ENCODE results near the gene GRIN3B. TPM values are rescaled to one million over a fixed set of nuclear protein-coding genes. Genes with fewer than 3 reads are reported as not detected.

Gene GRIN3B
- total RNA-seq, 4 donors from 2014 or later: not detected

DNA sequence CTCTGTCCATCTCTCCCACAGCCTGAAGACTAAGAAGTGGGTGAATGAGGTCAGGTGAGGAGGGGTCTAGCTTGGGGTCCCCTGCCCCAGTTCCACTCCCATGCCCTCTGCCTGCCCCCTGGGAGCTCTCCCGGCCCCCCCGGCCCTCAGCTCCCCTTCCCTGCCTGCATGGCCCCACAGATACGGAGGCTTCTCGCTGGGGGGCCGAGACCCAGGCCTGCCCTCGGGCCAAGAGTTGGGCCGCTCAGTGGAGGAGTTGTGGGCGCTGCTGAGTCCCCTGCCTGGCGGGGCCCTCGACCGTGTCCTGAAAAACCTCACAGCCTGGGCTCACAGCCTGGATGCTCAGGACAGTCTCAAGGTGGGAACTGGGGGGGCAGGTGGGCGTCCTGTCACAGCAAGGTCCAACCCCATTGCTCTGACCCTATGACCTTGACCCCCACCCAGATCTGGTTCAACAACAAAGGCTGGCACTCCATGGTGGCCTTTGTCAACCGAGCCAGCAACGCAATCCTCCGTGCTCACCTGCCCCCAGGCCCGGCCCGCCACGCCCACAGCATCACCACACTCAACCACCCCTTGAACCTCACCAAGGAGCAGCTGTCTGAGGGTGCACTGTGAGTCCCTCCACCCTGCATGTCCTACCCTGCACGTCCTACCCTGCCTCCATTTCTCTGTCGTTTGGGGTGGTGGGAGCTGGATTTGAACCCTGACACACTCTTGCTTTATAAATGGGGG, 55.8 kb downstream of the GRIN3B start:
- peaks cover 5 to 28% (median 6%) of the 10 kb centered on the region in 3 donors for H3K9me3 ChIP-seq
- peaks cover 0 to 59% of the 10 kb centered on the region in 2 donors for H3K36me3 ChIP-seq
- TF ChIP-seq, protein P1, sequence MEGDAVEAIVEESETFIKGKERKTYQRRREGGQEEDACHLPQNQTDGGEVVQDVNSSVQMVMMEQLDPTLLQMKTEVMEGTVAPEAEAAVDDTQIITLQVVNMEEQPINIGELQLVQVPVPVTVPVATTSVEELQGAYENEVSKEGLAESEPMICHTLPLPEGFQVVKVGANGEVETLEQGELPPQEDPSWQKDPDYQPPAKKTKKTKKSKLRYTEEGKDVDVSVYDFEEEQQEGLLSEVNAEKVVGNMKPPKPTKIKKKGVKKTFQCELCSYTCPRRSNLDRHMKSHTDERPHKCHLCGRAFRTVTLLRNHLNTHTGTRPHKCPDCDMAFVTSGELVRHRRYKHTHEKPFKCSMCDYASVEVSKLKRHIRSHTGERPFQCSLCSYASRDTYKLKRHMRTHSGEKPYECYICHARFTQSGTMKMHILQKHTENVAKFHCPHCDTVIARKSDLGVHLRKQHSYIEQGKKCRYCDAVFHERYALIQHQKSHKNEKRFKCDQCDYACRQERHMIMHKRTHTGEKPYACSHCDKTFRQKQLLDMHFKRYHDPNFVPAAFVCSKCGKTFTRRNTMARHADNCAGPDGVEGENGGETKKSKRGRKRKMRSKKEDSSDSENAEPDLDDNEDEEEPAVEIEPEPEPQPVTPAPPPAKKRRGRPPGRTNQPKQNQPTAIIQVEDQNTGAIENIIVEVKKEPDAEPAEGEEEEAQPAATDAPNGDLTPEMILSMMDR (IDR thresholded peaks at IDR 0.05 in 4 of 5, conservative IDR thresholded peaks at IDR 0.05 in 1 of 5): no peak
- no peak for TF ChIP-seq POLR2A (IDR thresholded peaks at IDR 0.05)
- no peak overlapping the region for H3K4me3 ChIP-seq
- intact Hi-C loops (cut with DNase I; ENCODE audit: low total_unique reads): no loop called here
- DNase-seq (no peak), ATAC-seq (no peak)
- no peaks in the 10 kb centered on the region for H3K4me1 ChIP-seq
- in situ Hi-C loops (cut with MboI; ENCODE audit: low sequenced_read_pairs in 4 of 4): no loop called here
- no peaks in the 10 kb centered on the region for H3K27me3 ChIP-seq
- no peak overlapping the region for H3K27ac ChIP-seq

DNA sequence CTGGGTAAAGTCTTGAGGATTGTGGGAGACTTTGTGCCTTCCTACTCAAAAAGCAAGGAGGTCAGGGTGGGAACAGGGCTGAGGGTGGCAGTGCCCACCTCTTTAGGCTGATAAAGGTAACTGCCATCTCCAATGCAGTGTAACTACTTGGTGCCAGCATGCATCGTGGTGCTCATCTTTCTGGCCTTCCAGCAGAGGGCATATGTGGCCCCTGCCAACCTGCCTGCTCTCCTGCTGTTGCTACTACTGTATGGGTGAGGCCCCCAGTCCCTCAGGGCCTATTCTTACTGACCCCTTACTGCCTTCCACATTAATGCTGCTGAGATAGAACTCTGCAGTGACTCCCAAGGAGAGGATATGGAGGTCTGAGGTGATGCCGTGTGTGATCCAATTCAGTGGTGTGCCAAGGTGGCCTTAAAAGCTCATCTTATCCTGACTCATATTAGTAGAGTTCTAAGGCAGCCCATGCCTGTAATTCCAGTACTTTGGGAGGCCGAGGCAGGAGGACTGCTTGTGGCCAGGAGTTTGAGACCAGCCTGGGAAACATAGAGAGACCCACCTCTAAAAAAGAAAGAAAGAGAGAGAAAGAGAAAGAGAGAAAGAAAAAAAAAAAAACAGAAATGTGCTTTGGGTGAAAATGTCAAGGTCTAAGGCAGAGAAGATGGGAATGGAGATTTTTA, 57.1 kb downstream of the GRIN3B start:
- no peak for DNase-seq
- intact Hi-C loops (cut with DNase I; ENCODE audit: low total_unique reads): no loop called here
- Histone ChIP-seq H3K4me3 (no peak overlapping the region), H3K27ac (no peak overlapping the region), H3K36me3 (peaks cover 0 to 59% of the 10 kb centered on the region in 2 donors), H3K27me3 (no peaks in the 10 kb centered on the region), H3K4me1 (no peaks in the 10 kb centered on the region), H3K9me3 (peaks cover 5 to 28% (median 6%) of the 10 kb centered on the region in 3 donors)
- ATAC-seq: no peak
- in situ Hi-C loops (cut with MboI; ENCODE audit: low sequenced_read_pairs in 4 of 4): no loop called here
- TF ChIP-seq, protein P1 (IDR thresholded peaks at IDR 0.05 in 4 of 5, conservative IDR thresholded peaks at IDR 0.05 in 1 of 5): no peak
- no peak for TF ChIP-seq POLR2A (IDR thresholded peaks at IDR 0.05)

DNA sequence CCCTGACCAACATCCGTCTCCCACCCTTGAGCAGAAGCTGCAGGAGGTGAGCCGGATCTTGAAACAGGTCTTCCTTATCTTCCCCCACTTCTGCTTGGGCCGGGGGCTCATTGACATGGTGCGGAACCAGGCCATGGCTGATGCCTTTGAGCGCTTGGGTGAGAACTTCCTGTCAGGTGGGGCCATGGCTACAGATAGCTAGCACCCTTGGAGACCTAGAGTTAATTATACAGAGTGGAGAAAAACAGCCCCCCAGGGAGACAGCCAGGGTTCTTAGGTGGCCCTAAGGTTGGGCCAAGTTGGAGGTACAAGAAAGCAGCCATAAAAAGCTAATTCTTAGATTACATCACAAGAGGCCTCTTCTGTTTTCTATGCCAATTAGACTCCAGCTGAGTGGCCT, 57.9 kb downstream of the GRIN3B start:
- in situ Hi-C loops (cut with MboI; ENCODE audit: low sequenced_read_pairs in 4 of 4): no loop called here
- peaks cover 5 to 28% (median 6%) of the 10 kb centered on the region in 3 donors for H3K9me3 ChIP-seq
- no peaks in the 10 kb centered on the region for H3K27me3 ChIP-seq
- DNase-seq (no peak), ATAC-seq (no peak)
- peaks cover 0 to 59% of the 10 kb centered on the region in 2 donors for H3K36me3 ChIP-seq
- no peaks in the 10 kb centered on the region for H3K4me1 ChIP-seq
- intact Hi-C loops (cut with DNase I; ENCODE audit: low total_unique reads): no loop called here
- no peak overlapping the region for H3K27ac ChIP-seq
- no peak for TF ChIP-seq POLR2A (IDR thresholded peaks at IDR 0.05)
- TF ChIP-seq, protein P1 (IDR thresholded peaks at IDR 0.05 in 4 of 5, conservative IDR thresholded peaks at IDR 0.05 in 1 of 5): no peak
- no peak overlapping the region for H3K4me3 ChIP-seq

Other genes with a start within 250 kb of the GRIN3B start
- gene MISP, start 249.3 kb upstream of the GRIN3B start, total RNA-seq: 1 to 10 TPM in 1 of 4 donors, not detected in 3; 1.2 TPM
- 10 to 100 TPM; 29.8 to 51.7 (median 36.7) TPM for gene PTBP1, start 203.0 kb upstream of the GRIN3B start, total RNA-seq
- gene PLPPR3, start 178.5 kb upstream of the GRIN3B start, total RNA-seq: not detected
- gene AZU1, start 172.6 kb upstream of the GRIN3B start, total RNA-seq: not detected
- gene PRTN3, start 159.4 kb upstream of the GRIN3B start, total RNA-seq: under 1 TPM in 1 of 4 donors, not detected in 3; 0.51 TPM
- gene ELANE, start 148.1 kb upstream of the GRIN3B start, total RNA-seq: under 1 TPM in 2 of 4 donors, not detected in 2; 0.46 to 0.84 TPM
- 100 to 1,000 TPM; 153 to 309 (median 210) TPM for gene CFD, start 140.8 kb upstream of the GRIN3B start, total RNA-seq
- 10 to 100 TPM; 22.0 to 67.6 (median 54.6) TPM for gene MED16, start 107.2 kb upstream of the GRIN3B start, total RNA-seq
- not detected for gene RNU6-9, start 106.9 kb upstream of the GRIN3B start, total RNA-seq
- 10 to 100 TPM; 37.2 to 49.1 (median 44.3) TPM for gene R3HDM4, start 87.2 kb upstream of the GRIN3B start, total RNA-seq
- not detected for gene KISS1R, start 83.1 kb upstream of the GRIN3B start, total RNA-seq
- gene ARID3A, start 74.4 kb upstream of the GRIN3B start, total RNA-seq: 1 to 10 TPM; 1.8 to 9.9 (median 7.8) TPM
- gene WDR18, start 16.1 kb upstream of the GRIN3B start, total RNA-seq: 10 to 100 TPM in 3 of 4 donors, 1 to 10 TPM in 1; 4.4 to 59.0 (median 28.6) TPM
- 100 to 1,000 TPM in 3 of 4 donors, 10 to 100 TPM in 1; 98.5 to 150 (median 124) TPM for gene TMEM259, start 20.7 kb downstream of the GRIN3B start, total RNA-seq
- gene RNU6-2, start 21.1 kb downstream of the GRIN3B start, total RNA-seq: not detected
- gene CNN2, start 26.2 kb downstream of the GRIN3B start, total RNA-seq: 10 to 100 TPM in 1 of 4 donors, 1 to 10 TPM in 3; 2.2 to 10.1 (median 4.1) TPM
- gene ABCA7, start 39.7 kb downstream of the GRIN3B start, total RNA-seq: 10 to 100 TPM in 3 of 4 donors, 1 to 10 TPM in 1; 6.0 to 20.0 (median 15.0) TPM
- gene ARHGAP45, start 66.7 kb downstream of the GRIN3B start, total RNA-seq: 1 to 10 TPM in 3 of 4 donors, under 1 TPM in 1; 0.83 to 7.6 (median 3.4) TPM
- 100 to 1,000 TPM; 118 to 263 (median 228) TPM for gene POLR2E, start 95.0 kb downstream of the GRIN3B start, total RNA-seq
- gene GPX4, start 103.6 kb downstream of the GRIN3B start, total RNA-seq: 100 to 1,000 TPM; 616 to 907 (median 819) TPM
- gene SBNO2, start 173.8 kb downstream of the GRIN3B start, total RNA-seq: 10 to 100 TPM; 22.2 to 49.8 (median 30.9) TPM
- 100 to 1,000 TPM in 3 of 4 donors, 10 to 100 TPM in 1; 91.5 to 194 (median 149) TPM for gene STK11, start 205.4 kb downstream of the GRIN3B start, total RNA-seq
- 1 to 10 TPM in 1 of 4 donors, under 1 TPM in 3; 0.10 to 1.3 (median 0.53) TPM for gene CBARP, start 237.6 kb downstream of the GRIN3B start, total RNA-seq
- 100 to 1,000 TPM; 189 to 442 (median 273) TPM for gene ATP5F1D, start 241.3 kb downstream of the GRIN3B start, total RNA-seq
- gene MIDN, start 248.2 kb downstream of the GRIN3B start, total RNA-seq: 100 to 1,000 TPM in 2 of 4 donors, 10 to 100 TPM in 2; 34.9 to 117 (median 86.3) TPM